ENCODE results near the gene LRIT2. TPM values are rescaled to one million over a fixed set of nuclear protein-coding genes. Genes with fewer than 3 reads are reported as not detected.
"Not testable (repeated sequence)": the region's sequence is repeated elsewhere in the genome, so short reads cannot be mapped to it uniquely, and the experiment has no call there.

Gene LRIT2
- polyA plus RNA-seq, 4 donors = not detected

- DNase-seq (ENCODE audit: low read depth in 4 of 4, low spot score in 3 of 4) = no peak
Measured at GRCh38 chr10:84188815-84189214, 36.5 kb downstream of the LRIT2 start.

GRCh38 chr10:84185526-84186175 is 39.7 kb downstream of the LRIT2 start:
- DNase-seq (ENCODE audit: low read depth in 4 of 4, low spot score in 3 of 4) = no peak

GRCh38 chr10:84184517-84184916 is 40.8 kb downstream of the LRIT2 start:
- DNase-seq (ENCODE audit: low read depth in 4 of 4, low spot score in 3 of 4) = no peak

GRCh38 chr10:84181631-84182030 is 43.7 kb downstream of the LRIT2 start:
- DNase-seq (ENCODE audit: low read depth in 4 of 4, low spot score in 3 of 4) = no peak

- DNase-seq (ENCODE audit: low read depth in 4 of 4, low spot score in 3 of 4) = not testable (repeated sequence)
Measured at GRCh38 chr10:84180386-84180785, 45.0 kb downstream of the LRIT2 start.

- peak in 1 of 4 donors; percentile 14 for DNase-seq (ENCODE audit: low read depth in 4 of 4, low spot score in 3 of 4)
Measured at GRCh38 chr10:84179059-84179710, 46.2 kb downstream of the LRIT2 start.

GRCh38 chr10:84178160-84178609 is 47.2 kb downstream of the LRIT2 start:
- DNase-seq (ENCODE audit: low read depth in 4 of 4, low spot score in 3 of 4) = no peak

GRCh38 chr10:84177541-84178141 is 47.7 kb downstream of the LRIT2 start:
- DNase-seq (ENCODE audit: low read depth in 4 of 4, low spot score in 3 of 4) = no peak

- DNase-seq (ENCODE audit: low read depth in 4 of 4, low spot score in 3 of 4) = no peak
Measured at GRCh38 chr10:84176836-84177474, 48.4 kb downstream of the LRIT2 start.

- no peak for DNase-seq (ENCODE audit: low read depth in 4 of 4, low spot score in 3 of 4)
Measured at GRCh38 chr10:84176351-84176750, 49.0 kb downstream of the LRIT2 start.

GRCh38 chr10:84175436-84175835 is 49.9 kb downstream of the LRIT2 start:
- DNase-seq (ENCODE audit: low read depth in 4 of 4, low spot score in 3 of 4) = no peak

GRCh38 chr10:84173501-84173929 is 51.8 kb downstream of the LRIT2 start, which contains the start of gene GPR15LG:
Gene GPR15LG, plus strand, starts transcription at chr10:84173801. Its CDS starts 51 bp downstream, at chr10:84173852.
- DNase-seq (ENCODE audit: low read depth in 4 of 4, low spot score in 3 of 4) = no peak

GRCh38 chr10:84172467-84173356 is 52.6 kb downstream of the LRIT2 start:
- DNase-seq (ENCODE audit: low read depth in 4 of 4, low spot score in 3 of 4) = no peak

GRCh38 chr10:84171700-84172466 is 53.5 kb downstream of the LRIT2 start:
- DNase-seq (ENCODE audit: low read depth in 4 of 4, low spot score in 3 of 4) = not testable (repeated sequence)

- not testable (repeated sequence) for DNase-seq (ENCODE audit: low read depth in 4 of 4, low spot score in 3 of 4)
Measured at GRCh38 chr10:84171237-84171636, 54.1 kb downstream of the LRIT2 start.
